GM20000 (cell line): ENCODE measurements around the gene TFPT.

ENCODE experiments used
- DNase-seq: peaks from one replicate; pipeline ENCODE4 v3.0.0; 2012; ENCODE audit warnings: low spot score
- TF ChIP-seq, protein P1 (sequence below): IDR thresholded peaks from 2 replicates; pipeline ENCODE4 v1.5.1; 2012; ENCODE audit warnings: mild to moderate bottlenecking, control low read depth; ENCODE audit errors: extremely low read depth, missing control alignments

Gene TFPT

DNA sequence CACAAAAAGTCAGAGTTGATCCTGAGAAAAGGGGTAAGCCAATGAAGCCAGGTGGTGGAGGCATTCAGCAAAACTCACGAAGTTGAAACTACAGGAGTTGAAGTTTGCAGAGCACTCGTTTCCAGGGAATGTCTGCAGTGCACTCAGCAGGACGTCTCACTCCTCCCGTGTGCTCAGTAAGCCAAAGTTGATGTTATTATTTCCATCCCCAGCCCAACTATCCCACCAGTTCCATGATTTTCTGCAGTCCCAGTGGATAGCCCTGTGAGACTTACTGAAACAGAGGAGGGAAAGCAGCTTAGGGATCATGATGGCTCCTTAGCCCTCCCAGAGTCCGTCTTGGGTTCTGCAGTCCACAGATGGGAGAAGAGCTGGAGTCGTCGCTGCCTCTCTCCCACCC lies 34.4 kb downstream of the TFPT start, which contains the start of gene TARM1:
Gene TARM1 (minus strand): TSS at position 334 of the 400 bp plus-strand sequence. CDS start 25 bp downstream, at position 309.
- DNase-seq = no peak
- TF ChIP-seq, protein P1, sequence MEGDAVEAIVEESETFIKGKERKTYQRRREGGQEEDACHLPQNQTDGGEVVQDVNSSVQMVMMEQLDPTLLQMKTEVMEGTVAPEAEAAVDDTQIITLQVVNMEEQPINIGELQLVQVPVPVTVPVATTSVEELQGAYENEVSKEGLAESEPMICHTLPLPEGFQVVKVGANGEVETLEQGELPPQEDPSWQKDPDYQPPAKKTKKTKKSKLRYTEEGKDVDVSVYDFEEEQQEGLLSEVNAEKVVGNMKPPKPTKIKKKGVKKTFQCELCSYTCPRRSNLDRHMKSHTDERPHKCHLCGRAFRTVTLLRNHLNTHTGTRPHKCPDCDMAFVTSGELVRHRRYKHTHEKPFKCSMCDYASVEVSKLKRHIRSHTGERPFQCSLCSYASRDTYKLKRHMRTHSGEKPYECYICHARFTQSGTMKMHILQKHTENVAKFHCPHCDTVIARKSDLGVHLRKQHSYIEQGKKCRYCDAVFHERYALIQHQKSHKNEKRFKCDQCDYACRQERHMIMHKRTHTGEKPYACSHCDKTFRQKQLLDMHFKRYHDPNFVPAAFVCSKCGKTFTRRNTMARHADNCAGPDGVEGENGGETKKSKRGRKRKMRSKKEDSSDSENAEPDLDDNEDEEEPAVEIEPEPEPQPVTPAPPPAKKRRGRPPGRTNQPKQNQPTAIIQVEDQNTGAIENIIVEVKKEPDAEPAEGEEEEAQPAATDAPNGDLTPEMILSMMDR = no peak

- no peak for DNase-seq
- TF ChIP-seq, protein P1 = no peak
These were observed 38.1 kb downstream of the TFPT start for GRCh38 chr19:54077334-54077733.

- TF ChIP-seq, protein P1 = no peak
- no peak for DNase-seq
These were observed 40.6 kb downstream of the TFPT start for GRCh38 chr19:54074851-54075250.

- DNase-seq = no peak
- TF ChIP-seq, protein P1 = no peak
These were observed 41.6 kb downstream of the TFPT start for GRCh38 chr19:54073829-54074228.

DNA sequence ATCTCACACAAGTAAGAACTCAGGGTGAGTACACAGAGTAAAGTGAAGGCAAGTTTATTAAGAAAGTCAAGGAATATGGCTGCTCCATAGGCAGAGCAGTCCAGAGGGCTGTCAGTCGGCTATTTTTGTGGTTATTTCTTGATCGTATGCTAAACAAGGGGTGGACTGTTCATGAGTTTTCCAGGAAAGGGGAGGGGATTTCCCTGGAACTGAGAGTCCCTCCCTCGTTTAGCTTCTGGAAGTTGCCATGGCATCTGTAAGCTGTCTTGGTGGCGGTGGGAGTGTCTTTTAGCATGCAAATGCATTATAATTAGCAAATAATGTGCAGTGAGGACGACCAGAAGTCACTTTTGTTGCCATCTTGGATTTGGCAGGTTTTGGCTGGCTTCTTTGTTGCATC lies 46.0 kb downstream of the TFPT start:
- TF ChIP-seq, protein P1 = no peak
- DNase-seq = no peak

DNA sequence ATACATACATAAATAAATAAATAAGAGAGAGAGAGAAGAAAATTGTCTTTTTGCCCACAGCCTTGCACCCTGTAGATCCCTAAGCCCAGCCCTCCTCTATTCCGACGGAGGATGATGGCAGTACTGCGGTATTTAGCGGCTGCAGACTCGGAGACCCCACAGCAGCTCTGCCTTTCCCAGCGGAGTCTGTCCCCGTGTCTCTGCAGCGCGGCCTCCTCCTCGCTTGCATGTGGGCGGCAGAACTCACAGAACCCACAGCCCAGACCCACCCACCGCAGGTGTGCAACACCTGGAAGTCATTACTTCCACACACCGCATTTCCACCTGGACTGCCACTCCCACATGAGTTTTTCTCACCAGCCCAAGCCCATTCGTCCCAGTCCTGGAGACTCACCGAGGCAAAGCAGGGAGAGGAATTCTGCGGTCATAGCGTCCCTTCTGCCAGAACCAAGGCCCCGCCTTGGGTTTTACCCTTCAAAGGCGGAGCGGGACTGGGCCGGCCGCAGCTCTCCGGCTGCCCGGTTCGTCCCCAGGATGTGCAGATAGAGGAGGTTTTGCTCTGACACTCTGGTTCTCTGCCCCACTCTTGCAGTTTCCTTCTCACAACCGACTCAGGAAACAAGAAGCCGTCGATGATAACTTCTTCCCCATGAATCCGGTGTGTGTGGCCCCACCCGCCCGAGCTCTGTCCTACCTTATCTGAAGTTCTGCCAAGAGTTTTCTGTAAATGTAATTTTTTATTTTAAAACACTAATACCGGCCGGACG lies 51.9 kb downstream of the TFPT start, which contains the start of gene VSTM1:
Gene VSTM1 (minus strand): TSS at position 548 of the 767 bp plus-strand sequence. CDS start 120 bp downstream, at position 428.
- DNase-seq = no peak
- TF ChIP-seq, protein P1 = no peak

DNA sequence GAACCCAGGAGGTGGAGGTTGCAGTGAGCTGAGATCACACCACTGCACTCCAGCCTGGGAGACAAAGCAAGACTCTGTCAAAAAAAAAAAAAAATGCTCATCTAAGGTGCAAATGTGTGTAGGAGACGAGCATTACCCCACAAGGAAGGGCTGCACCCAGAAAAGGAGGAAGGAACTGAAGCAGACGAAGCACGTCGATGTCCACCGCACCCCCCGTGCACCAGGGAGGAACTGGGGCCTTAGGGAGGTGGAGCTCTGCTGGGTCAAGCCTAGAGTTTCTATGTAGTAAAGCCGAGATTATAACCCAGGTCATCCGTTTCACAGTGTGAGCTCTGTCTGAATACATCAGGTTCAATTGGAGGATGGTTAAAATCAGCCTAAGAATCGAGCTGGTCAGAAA lies 52.8 kb downstream of the TFPT start:
- TF ChIP-seq, protein P1 = no peak
- no peak for DNase-seq
